Measurements from ENCODE around the gene AK5.

GRCh38 chr1:77238462-77238861 lies 43.4 kb upstream of the AK5 start:
- no peak for TF ChIP-seq REST (IDR thresholded peaks at IDR 0.05; ENCODE audit: insufficient read depth in 1 of 2, low read depth in 2 of 2, low read length in 2 of 2)
- no peak for TF ChIP-seq POLR2AphosphoS5 (IDR thresholded peaks at IDR 0.05; ENCODE audit: low read depth, low read length)
- TF ChIP-seq FOXP2 (optimal IDR thresholded peaks at IDR 0.05; ENCODE audit: borderline replicate concordance, extremely low read depth, extremely low read length, insufficient read depth), result no peak
- no peak for TF ChIP-seq SIN3A (IDR thresholded peaks at IDR 0.05; ENCODE audit: borderline replicate concordance, insufficient read depth, low read length)
- TF ChIP-seq TAF1 (IDR thresholded peaks at IDR 0.05; ENCODE audit: borderline replicate concordance, insufficient read depth, low read length), result no peak
